ENCODE measurements around the gene OGFOD1. TPM values are rescaled to one million over a fixed set of nuclear protein-coding genes. Genes with fewer than 3 reads are reported as not detected.
A peak's percentile ranks its signal among the peaks of the same experiment; 100 is the strongest.

The OGFOD1 gene
- total and polyA plus RNA-seq, 2 of the 13 experiments (the other 11 are each of a cell fraction or from before 2014, with no cell fraction given) = 35.2 to 81.3 TPM

GRCh38 chr16:56450986-56451752 lies at the start of gene OGFOD1, which contains the start of gene NUDT21 (continued):
- TF ChIP-seq E2F5 (CRISPR knock-in tag; conservative IDR thresholded peaks at IDR 0.05) = 0 out of 2 replicates have a peak, but pooled peaks have one; percentile 56
- peak; percentile 89 for TF ChIP-seq HOXA3 (CRISPR knock-in tag; IDR thresholded peaks at IDR 0.05)
- TF ChIP-seq ZNF7 (CRISPR knock-in tag; IDR thresholded peaks at IDR 0.05) = no peak
- TF ChIP-seq TARDBP (CRISPR knock-in tag; IDR thresholded peaks at IDR 0.05) = peak; percentile 8; the same call in 1 of the 2 replicates
- TF ChIP-seq PATZ1 (CRISPR knock-in tag; IDR thresholded peaks at IDR 0.05) = no peak
- no peak for TF ChIP-seq HNRNPH1 (optimal IDR thresholded peaks at IDR 0.05; ENCODE audit: low read depth, low read length)
- no peak for TF ChIP-seq ZNF616 (CRISPR knock-in tag; IDR thresholded peaks at IDR 0.05; ENCODE audit: low read depth)
- TF ChIP-seq FOXO4 (CRISPR knock-in tag; conservative IDR thresholded peaks at IDR 0.05) = no peak
- TF ChIP-seq NR2F6 (IDR thresholded peaks at IDR 0.05) = no peak
- TF ChIP-seq NR2F6 (CRISPR knock-in tag; IDR thresholded peaks at IDR 0.05) = no peak; the same call in 1 of the 2 replicates
- peak; percentile 93 for TF ChIP-seq PHF8 (CRISPR knock-in tag; IDR thresholded peaks at IDR 0.05)
- TF ChIP-seq ZNF580 (CRISPR knock-in tag; IDR thresholded peaks at IDR 0.05; ENCODE audit: borderline replicate concordance, low read depth) = peak; percentile 46; the same call in 1 of the 2 replicates
- TF ChIP-seq ASH2L (IDR thresholded peaks at IDR 0.05; ENCODE audit: insufficient read length, low read depth, low read length) = peak; percentile 98
- no peak for TF ChIP-seq ZFP41 (CRISPR knock-in tag; IDR thresholded peaks at IDR 0.05; ENCODE audit: borderline replicate concordance)
- peak; percentile 66; the same call in 1 of the 2 replicates for TF ChIP-seq ERF (CRISPR knock-in tag; IDR thresholded peaks at IDR 0.05)
- TF ChIP-seq ARID4A (CRISPR knock-in tag; IDR thresholded peaks at IDR 0.05; ENCODE audit: borderline replicate concordance) = peak; percentile 95
- 0 out of 2 replicates have a peak, but pooled peaks have one; percentile 9 for TF ChIP-seq ZNF253 (CRISPR knock-in tag; IDR thresholded peaks at IDR 0.05; ENCODE audit: borderline replicate concordance)
- TF ChIP-seq ZNF704 (CRISPR knock-in tag; IDR thresholded peaks at IDR 0.05; ENCODE audit: borderline replicate concordance) = peak; percentile 76; the same call in 1 of the 2 replicates

All from HepG2 (cell line).